ENCODE results near the gene DYTN. TPM values are rescaled to one million over a fixed set of nuclear protein-coding genes. Genes with fewer than 3 reads are reported as not detected.

Gene DYTN
- total RNA-seq, 1 experiment from 2014 or later = not detected

GRCh38 chr2:206683546-206683945 is 34.6 kb downstream of the DYTN start:
- BruUV-seq (replicated peaks) = no TSS peak

More at GRCh38 chr2:206683546-206683945, 34.6 kb downstream of the DYTN start:
- ChIA-PET RAD21 (ENCODE audit: low non-redundant PET in 1 of 2, low total read pairs in 2 of 2, uncharacterized antibody in 2 of 2, unreplicated experiment in 2 of 2) (no interaction called here), POLR2A (no interaction called here), CTCF (no interaction called here)
- H3K4me3 ChIP-seq (replicated peaks in 1 of 2; ENCODE audit: low read depth in 1 of 2, low read length in 2 of 2) = no peak overlapping the region
- intact Hi-C loops (cut with micrococcal nuclease) = no loop called here
- DNase-seq (ENCODE audit: low read depth, low spot score) (no peak), ATAC-seq (no peak)
- H3K9me2 ChIP-seq (ENCODE audit: insufficient read depth) = no peaks in the 10 kb centered on the region
- H3K4me1 ChIP-seq (ENCODE audit: control insufficient read depth in 1 of 2, insufficient read depth in 2 of 2, low read length in 2 of 2) = no peaks in the 10 kb centered on the region
- no peak overlapping the region for H3K9ac ChIP-seq (ENCODE audit: low read length)
- no peak overlapping the region for H3K27ac ChIP-seq (ENCODE audit: low read depth, low read length)
- TF ChIP-seq POLR2A (IDR thresholded peaks at IDR 0.05; ENCODE audit: borderline replicate concordance, extremely low read depth, insufficient read depth, insufficient read length) (no peak), CBX3 (IDR thresholded peaks at IDR 0.05; ENCODE audit: low read depth) (no peak), RAD21 (IDR thresholded peaks at IDR 0.05; ENCODE audit: low read depth) (no peak), EZH2phosphoT487 (IDR thresholded peaks at IDR 0.05; ENCODE audit: borderline replicate concordance) (no peak), CTCF (IDR thresholded peaks at IDR 0.05 in 2 of 3, conservative IDR thresholded peaks at IDR 0.05 in 1 of 3; ENCODE audit: borderline replicate concordance in 1 of 3, insufficient read depth in 1 of 3, low read depth in 2 of 3, low read length in 2 of 3) (no peak), SIN3A (IDR thresholded peaks at IDR 0.05; ENCODE audit: low read depth) (no peak), MAX (IDR thresholded peaks at IDR 0.05) (no peak), ZNF274 (IDR thresholded peaks at IDR 0.05; ENCODE audit: low read depth, low read length) (no peak), EZH2 (IDR thresholded peaks at IDR 0.05) (no peak), CEBPB (IDR thresholded peaks at IDR 0.05; ENCODE audit: low read depth) (no peak), ZFX (IDR thresholded peaks at IDR 0.05) (no peak), EGR1 (IDR thresholded peaks at IDR 0.05; ENCODE audit: low read depth) (no peak)
- TF ChIP-seq, protein P1, sequence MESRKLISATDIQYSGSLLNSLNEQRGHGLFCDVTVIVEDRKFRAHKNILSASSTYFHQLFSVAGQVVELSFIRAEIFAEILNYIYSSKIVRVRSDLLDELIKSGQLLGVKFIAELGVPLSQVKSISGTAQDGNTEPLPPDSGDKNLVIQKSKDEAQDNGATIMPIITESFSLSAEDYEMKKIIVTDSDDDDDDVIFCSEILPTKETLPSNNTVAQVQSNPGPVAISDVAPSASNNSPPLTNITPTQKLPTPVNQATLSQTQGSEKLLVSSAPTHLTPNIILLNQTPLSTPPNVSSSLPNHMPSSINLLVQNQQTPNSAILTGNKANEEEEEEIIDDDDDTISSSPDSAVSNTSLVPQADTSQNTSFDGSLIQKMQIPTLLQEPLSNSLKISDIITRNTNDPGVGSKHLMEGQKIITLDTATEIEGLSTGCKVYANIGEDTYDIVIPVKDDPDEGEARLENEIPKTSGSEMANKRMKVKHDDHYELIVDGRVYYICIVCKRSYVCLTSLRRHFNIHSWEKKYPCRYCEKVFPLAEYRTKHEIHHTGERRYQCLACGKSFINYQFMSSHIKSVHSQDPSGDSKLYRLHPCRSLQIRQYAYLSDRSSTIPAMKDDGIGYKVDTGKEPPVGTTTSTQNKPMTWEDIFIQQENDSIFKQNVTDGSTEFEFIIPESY (IDR thresholded peaks at IDR 0.05; ENCODE audit: extremely low read depth, insufficient replicate concordance, low read length) = no peak
- TF ChIP-seq, protein P2, sequence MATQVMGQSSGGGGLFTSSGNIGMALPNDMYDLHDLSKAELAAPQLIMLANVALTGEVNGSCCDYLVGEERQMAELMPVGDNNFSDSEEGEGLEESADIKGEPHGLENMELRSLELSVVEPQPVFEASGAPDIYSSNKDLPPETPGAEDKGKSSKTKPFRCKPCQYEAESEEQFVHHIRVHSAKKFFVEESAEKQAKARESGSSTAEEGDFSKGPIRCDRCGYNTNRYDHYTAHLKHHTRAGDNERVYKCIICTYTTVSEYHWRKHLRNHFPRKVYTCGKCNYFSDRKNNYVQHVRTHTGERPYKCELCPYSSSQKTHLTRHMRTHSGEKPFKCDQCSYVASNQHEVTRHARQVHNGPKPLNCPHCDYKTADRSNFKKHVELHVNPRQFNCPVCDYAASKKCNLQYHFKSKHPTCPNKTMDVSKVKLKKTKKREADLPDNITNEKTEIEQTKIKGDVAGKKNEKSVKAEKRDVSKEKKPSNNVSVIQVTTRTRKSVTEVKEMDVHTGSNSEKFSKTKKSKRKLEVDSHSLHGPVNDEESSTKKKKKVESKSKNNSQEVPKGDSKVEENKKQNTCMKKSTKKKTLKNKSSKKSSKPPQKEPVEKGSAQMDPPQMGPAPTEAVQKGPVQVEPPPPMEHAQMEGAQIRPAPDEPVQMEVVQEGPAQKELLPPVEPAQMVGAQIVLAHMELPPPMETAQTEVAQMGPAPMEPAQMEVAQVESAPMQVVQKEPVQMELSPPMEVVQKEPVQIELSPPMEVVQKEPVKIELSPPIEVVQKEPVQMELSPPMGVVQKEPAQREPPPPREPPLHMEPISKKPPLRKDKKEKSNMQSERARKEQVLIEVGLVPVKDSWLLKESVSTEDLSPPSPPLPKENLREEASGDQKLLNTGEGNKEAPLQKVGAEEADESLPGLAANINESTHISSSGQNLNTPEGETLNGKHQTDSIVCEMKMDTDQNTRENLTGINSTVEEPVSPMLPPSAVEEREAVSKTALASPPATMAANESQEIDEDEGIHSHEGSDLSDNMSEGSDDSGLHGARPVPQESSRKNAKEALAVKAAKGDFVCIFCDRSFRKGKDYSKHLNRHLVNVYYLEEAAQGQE (IDR thresholded peaks at IDR 0.05; ENCODE audit: low read depth) = no peak
- no peak overlapping the region for H3K4me2 ChIP-seq (ENCODE audit: low read length)
- no peaks in the 10 kb centered on the region for H3K27me3 ChIP-seq (ENCODE audit: insufficient read depth, low read length)
- no peaks in the 10 kb centered on the region for H4K20me1 ChIP-seq (ENCODE audit: insufficient read depth)
- no peaks in the 10 kb centered on the region for H3K9me3 ChIP-seq (ENCODE audit: control insufficient read depth in 1 of 2, insufficient read depth in 1 of 2, low read depth in 1 of 2, low read length in 2 of 2)
- no peaks in the 10 kb centered on the region for H3K36me3 ChIP-seq (ENCODE audit: control insufficient read depth in 1 of 2, insufficient read depth in 2 of 2, low read length in 2 of 2)
- H2AFZ ChIP-seq (ENCODE audit: low read depth, low read length, poor library complexity, severe bottlenecking) = no peak overlapping the region
- H3K79me2 ChIP-seq (ENCODE audit: insufficient read depth, low read length) = no peaks in the 10 kb centered on the region

Data from HCT116 (cell line).